ENCODE measurements around the gene AIP. TPM values are rescaled to one million over a fixed set of nuclear protein-coding genes. Genes with fewer than 3 reads are reported as not detected.

Gene AIP
- total and polyA plus RNA-seq, 2 of the 8 experiments (the other 6 are each of a cell fraction or from before 2014, with no cell fraction given): 29.8 to 54.4 TPM

DNA sequence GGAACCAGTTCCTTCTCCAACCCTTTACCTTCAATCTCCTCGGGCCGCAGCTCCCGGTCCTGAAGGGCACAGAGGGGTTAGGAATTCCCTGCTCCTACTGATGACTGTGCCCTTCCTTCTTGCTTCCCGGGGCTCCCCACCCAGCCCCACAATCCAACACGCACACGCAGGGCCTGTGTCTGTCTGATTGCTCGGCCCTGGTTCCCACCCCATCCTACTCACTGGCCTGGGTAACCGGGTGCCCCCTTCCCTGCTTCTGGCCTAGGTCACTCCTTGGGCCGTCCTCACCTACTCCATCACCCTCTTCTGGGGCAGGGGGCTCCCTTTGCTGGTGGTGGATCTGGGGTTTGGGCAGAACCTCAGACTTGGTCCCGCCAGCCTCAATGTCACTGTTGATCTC is 39.1 kb downstream of the AIP start:
- 83% methylated on average over 7 of the region's 10 CpGs; no CpG with 5 or more reads in 1 of the 2 experiments for WGBS, 2 experiments (ENCODE audit: extremely low coverage in 1 of 2, insufficient coverage in 1 of 2, insufficient read length in 1 of 2, insufficient replicate concordance in 2 of 2, low coverage in 1 of 2, low lambda C conversion rate in 2 of 2, missing lambda C conversion rate in 1 of 2)
- Histone ChIP-seq H2AFZ (ENCODE audit: low read length) (no peak overlapping the region), H3K36me3 (ENCODE audit: control insufficient read depth in 2 of 4, insufficient read depth in 4 of 4, low read length in 3 of 4) (no peaks in the 10 kb centered on the region), H3K14ac (ENCODE audit: insufficient read length) (no peak overlapping the region), H3K79me1 (ENCODE audit: low read depth, low read length) (no peaks in the 10 kb centered on the region), H3K4me1 (replicated peaks in 1 of 4; ENCODE audit: control insufficient read depth in 3 of 4, insufficient read depth in 4 of 4, low read length in 3 of 4) (no peaks in the 10 kb centered on the region), H4K91ac (replicated peaks; ENCODE audit: insufficient read length, low read length) (no peak overlapping the region), H3K79me2 (ENCODE audit: control insufficient read depth in 1 of 2, insufficient read depth in 2 of 2, low read length in 2 of 2) (no peaks in the 10 kb centered on the region), H3K23me2 (ENCODE audit: low read depth, low read length) (no peaks in the 10 kb centered on the region), H3K27me3 (replicated peaks in 1 of 4; ENCODE audit: control insufficient read depth in 3 of 4, extremely low read depth in 1 of 4, insufficient read depth in 3 of 4, low read length in 3 of 4) (no peaks in the 10 kb centered on the region), H4K5ac (ENCODE audit: insufficient read length, low read depth, low read length) (no peak overlapping the region), H3K4me2 (ENCODE audit: insufficient read depth in 1 of 2, low read depth in 2 of 2, low read length in 2 of 2) (no peak overlapping the region), H2BK120ac (replicated peaks; ENCODE audit: low read depth, low read length) (no peak overlapping the region), H2BK12ac (ENCODE audit: low read depth, low read length) (no peak overlapping the region), H3K27ac (ENCODE audit: low read depth, low read length) (no peak overlapping the region), H3K9me3 (ENCODE audit: insufficient read depth in 2 of 2, low read depth in 1 of 2, low read length in 1 of 2) (no peaks in the 10 kb centered on the region), H2BK5ac (ENCODE audit: low read depth, low read length) (no peak overlapping the region), H3K4me3 (ENCODE audit: extremely low read depth in 1 of 4, insufficient read depth in 2 of 4, low read depth in 3 of 4, low read length in 4 of 4) (no peak overlapping the region), H2BK20ac (ENCODE audit: low read length) (no peak overlapping the region), H4K20me1 (replicated peaks in 1 of 2; ENCODE audit: control insufficient read depth in 1 of 2, insufficient read depth in 2 of 2, low read length in 2 of 2) (no peaks in the 10 kb centered on the region), H3K18ac (ENCODE audit: extremely low read depth, low read length) (no peak overlapping the region), H3K56ac (replicated peaks; ENCODE audit: insufficient read length, low read depth, low read length) (no peak overlapping the region), H3K23ac (ENCODE audit: insufficient read length) (no peak overlapping the region), H2BK15ac (ENCODE audit: low read length) (no peak overlapping the region), H3K9ac (replicated peaks in 1 of 4; ENCODE audit: extremely low read depth in 1 of 4, low read depth in 3 of 4, low read length in 3 of 4) (no peak overlapping the region), H4K8ac (ENCODE audit: extremely low read depth, insufficient read depth, low read length) (no peak overlapping the region), H2AK5ac (ENCODE audit: low read depth, low read length) (no peak overlapping the region), H3K4ac (replicated peaks; ENCODE audit: insufficient read length, low read depth, low read length) (no peak overlapping the region)
- no peak for DNase-seq (ENCODE audit: low read depth in 1 of 2, low spot score in 2 of 2)
- TF ChIP-seq RFX5 (IDR thresholded peaks at IDR 0.05; ENCODE audit: borderline replicate concordance, low read depth, low read length) (no peak), ZNF274 (IDR thresholded peaks at IDR 0.05; ENCODE audit: borderline replicate concordance, extremely low read depth, low read length) (no peak), YY1 (IDR thresholded peaks at IDR 0.05; ENCODE audit: low read depth, low read length) (no peak), NRF1 (IDR thresholded peaks at IDR 0.05; ENCODE audit: low read depth, low read length) (no peak), KDM1A (IDR thresholded peaks at IDR 0.05; ENCODE audit: borderline replicate concordance, low read length) (no peak), MAFK (IDR thresholded peaks at IDR 0.05; ENCODE audit: low read depth, low read length) (no peak), SIX5 (IDR thresholded peaks at IDR 0.05; ENCODE audit: low read depth, low read length) (no peak), EZH2 (IDR thresholded peaks at IDR 0.05; ENCODE audit: low read depth, low read length, severe bottlenecking) (no peak), TEAD4 (IDR thresholded peaks at IDR 0.05; ENCODE audit: low read depth, low read length) (no peak), EP300 (IDR thresholded peaks at IDR 0.05; ENCODE audit: borderline replicate concordance in 1 of 2, low read depth in 2 of 2, low read length in 2 of 2) (no peak), ASH2L (IDR thresholded peaks at IDR 0.05; ENCODE audit: low read length) (no peak), RNF2 (IDR thresholded peaks at IDR 0.05; ENCODE audit: borderline replicate concordance, low read depth, low read length, missing control alignments, poor library complexity, severe bottlenecking) (no peak), HDAC6 (IDR thresholded peaks at IDR 0.05; ENCODE audit: low read depth, low read length) (no peak), POU5F1 (IDR thresholded peaks at IDR 0.05; ENCODE audit: low read depth, low read length) (no peak)
- TF ChIP-seq, protein P1, sequence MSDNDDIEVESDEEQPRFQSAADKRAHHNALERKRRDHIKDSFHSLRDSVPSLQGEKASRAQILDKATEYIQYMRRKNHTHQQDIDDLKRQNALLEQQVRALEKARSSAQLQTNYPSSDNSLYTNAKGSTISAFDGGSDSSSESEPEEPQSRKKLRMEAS (IDR thresholded peaks at IDR 0.05): no peak
- no peak for FAIRE-seq
- POLR2A ChIA-PET (ENCODE audit: partially characterized antibody): interaction anchor here (1.4 kb wide), 1 partner anchor 85 kb away, joined by 3 read pairs; the partner anchor contains the start of gene PTPRCAP
- CTCF ChIA-PET (ENCODE audit: partially characterized antibody): no interaction called here

Data from H1 (cell line).